Liver (tissue), 9 donors: ENCODE results near the gene ARMC12. TPM values are rescaled to one million over a fixed set of nuclear protein-coding genes. Genes with fewer than 3 reads are reported as not detected.
"Not testable (repeated sequence)": the region's sequence is repeated elsewhere in the genome, so short reads cannot be mapped to it uniquely, and the experiment has no call there.

ENCODE experiments used
- DNase-seq: peaks from one replicate; pipeline ENCODE4 v3.0.0-alpha.2; 2017; ENCODE audit warnings: low spot score
- H3K27ac ChIP-seq, 2 donors: one replicate each; pipeline ENCODE4 v1.7.0; 2013; ENCODE audit warnings: inconsistent platforms in 2 of 2, low read length in 2 of 2, control low read depth in 1 of 2, low read depth in 1 of 2, mild to moderate bottlenecking in 1 of 2
- H3K27me3 ChIP-seq, 4 donors: one replicate each; pipeline versions ENCODE4 v1.6.1 to v1.7.0; 2013; ENCODE audit warnings: low read length in 3 of 4, inconsistent platforms in 1 of 4, mild to moderate bottlenecking in 1 of 4, moderate library complexity in 1 of 4; ENCODE audit not compliant: control insufficient read depth in 4 of 4, insufficient read depth in 4 of 4
- H3K36me3 ChIP-seq, 4 donors: one replicate each; pipeline versions ENCODE4 v1.6.1 to v1.7.0; 2013; ENCODE audit warnings: low read length in 3 of 4, mild to moderate bottlenecking in 3 of 4, low read depth in 1 of 4, moderate library complexity in 1 of 4; ENCODE audit not compliant: control insufficient read depth in 4 of 4, insufficient read depth in 3 of 4
- H3K4me1 ChIP-seq, 4 donors: one replicate each; pipeline versions ENCODE4 v1.6.1 to v1.7.0; 2013; ENCODE audit warnings: low read length in 3 of 4, mild to moderate bottlenecking in 3 of 4, moderate library complexity in 1 of 4; ENCODE audit not compliant: control insufficient read depth in 4 of 4, insufficient read depth in 4 of 4
- H3K4me3 ChIP-seq, 3 donors: one replicate each; pipeline versions ENCODE4 v1.6.1 to v1.7.0; 2013; ENCODE audit warnings: low read length in 3 of 3, control low read depth in 1 of 3, low read depth in 1 of 3, mild to moderate bottlenecking in 1 of 3
- H3K9ac ChIP-seq, 2 donors: one replicate each; pipeline ENCODE4 v1.7.0; 2013; ENCODE audit warnings: low read length in 2 of 2, mild to moderate bottlenecking in 2 of 2, moderate library complexity in 2 of 2, control low read depth in 1 of 2, low read depth in 1 of 2
- H3K9me3 ChIP-seq, 4 donors: one replicate each; pipeline versions ENCODE4 v1.6.1 to v1.7.0; 2013; ENCODE audit warnings: low read length in 3 of 4; ENCODE audit not compliant: control insufficient read depth in 4 of 4
- EGR1 ChIP-seq, 2 donors: IDR thresholded peaks; 2 replicates each; pipeline ENCODE4 v1.6.1; 2016 to 2018; ENCODE audit warnings: antibody characterized with exemption in 2 of 2, low read depth in 2 of 2
- FOXA1 ChIP-seq: IDR thresholded peaks from 2 replicates; pipeline ENCODE4 v1.6.1; 2016; ENCODE audit warnings: antibody characterized with exemption
- FOXA2 ChIP-seq: IDR thresholded peaks from 2 replicates; pipeline ENCODE4 v1.6.1; 2016; ENCODE audit warnings: antibody characterized with exemption
- GABPA ChIP-seq, 2 donors: IDR thresholded peaks in 1 of 2; conservative IDR thresholded peaks in 1 of 2; 2 replicates each; pipeline ENCODE4 v1.6.1; 2016; ENCODE audit warnings: antibody characterized with exemption in 2 of 2, mild to moderate bottlenecking in 1 of 2, moderate library complexity in 1 of 2
- HNF4A ChIP-seq, 2 donors: conservative IDR thresholded peaks; 2 replicates each; pipeline ENCODE4 v1.6.1; 2016; ENCODE audit warnings: antibody characterized with exemption in 2 of 2, mild to moderate bottlenecking in 2 of 2
- HNF4G ChIP-seq: IDR thresholded peaks from 2 replicates; pipeline ENCODE4 v1.6.1; 2016; ENCODE audit warnings: antibody characterized with exemption
- NR2F2 ChIP-seq: IDR thresholded peaks from 2 replicates; pipeline ENCODE4 v1.6.1; 2016; ENCODE audit warnings: antibody characterized with exemption
- RAD21 ChIP-seq, 2 donors: IDR thresholded peaks; 2 replicates each; pipeline ENCODE4 v1.6.1; 2016; ENCODE audit warnings: antibody characterized with exemption in 2 of 2, mild to moderate bottlenecking in 2 of 2
- RXRA ChIP-seq, 2 donors: IDR thresholded peaks; 2 replicates each; pipeline ENCODE4 v1.6.1; 2017 to 2018; ENCODE audit warnings: antibody characterized with exemption in 2 of 2, mild to moderate bottlenecking in 1 of 2
- SP1 ChIP-seq: IDR thresholded peaks from 2 replicates; pipeline ENCODE4 v1.6.1; 2018; ENCODE audit warnings: antibody characterized with exemption, mild to moderate bottlenecking
- TAF1 ChIP-seq: conservative IDR thresholded peaks from 2 replicates; pipeline ENCODE4 v1.6.1; 2016; ENCODE audit warnings: antibody characterized with exemption, mild to moderate bottlenecking
- YY1 ChIP-seq: IDR thresholded peaks from 2 replicates; pipeline ENCODE4 v1.6.1; 2016; ENCODE audit warnings: antibody characterized with exemption, mild to moderate bottlenecking
- WGBS: extraction: QIAGEN DNeasy Blood & Tissue Kit; methylation state at CpG from one replicate; pipeline ENCODE4 v1.1.7; 2013; 5-methylcytosine and 5-hydroxymethylcytosine counted together
- polyA plus RNA-seq, 2 donors: library from polyadenylated mRNA; stranded (reverse) in 1 of 2; unstranded in 1 of 2; fragments of 200-250 nt in 1 of 2; fragments of >200 nt in 1 of 2; fragmentation: Nextera tagmentation in 1 of 2; extraction: Ambion mirVana in 1 of 2; gene quantifications; one replicate each; pipeline versions ENCODE4 v1.2.1 to v1.2.3, GENCODE V29; 2013 to 2015
- total RNA-seq, 2 donors: library from RNA; depleted of rRNA; stranded (reverse); fragments of >200 nt; gene quantifications; one replicate each; pipeline ENCODE4 v1.2.3, GENCODE V29; 2014
- TF ChIP-seq, protein P1 (sequence below): IDR thresholded peaks from 2 replicates; pipeline ENCODE4 v1.6.1; 2016; ENCODE audit warnings: antibody characterized with exemption
- TF ChIP-seq, protein P2 (sequence below): IDR thresholded peaks from 2 replicates; pipeline ENCODE4 v1.6.1; 2016; ENCODE audit warnings: antibody characterized with exemption, mild to moderate bottlenecking
- TF ChIP-seq, protein P3 (sequence below): IDR thresholded peaks from 2 replicates; pipeline ENCODE4 v1.6.1; 2016; ENCODE audit warnings: antibody characterized with exemption
- donor health status: healthy.
- donor health status: healthy.
- donor health status: healthy.
- donor health status: healthy.
- donor health status: healthy.

The ARMC12 gene
- total and polyA plus RNA-seq, 4 donors = 0.42 to 0.64 (median 0.43) TPM; not detected in 1

DNA sequence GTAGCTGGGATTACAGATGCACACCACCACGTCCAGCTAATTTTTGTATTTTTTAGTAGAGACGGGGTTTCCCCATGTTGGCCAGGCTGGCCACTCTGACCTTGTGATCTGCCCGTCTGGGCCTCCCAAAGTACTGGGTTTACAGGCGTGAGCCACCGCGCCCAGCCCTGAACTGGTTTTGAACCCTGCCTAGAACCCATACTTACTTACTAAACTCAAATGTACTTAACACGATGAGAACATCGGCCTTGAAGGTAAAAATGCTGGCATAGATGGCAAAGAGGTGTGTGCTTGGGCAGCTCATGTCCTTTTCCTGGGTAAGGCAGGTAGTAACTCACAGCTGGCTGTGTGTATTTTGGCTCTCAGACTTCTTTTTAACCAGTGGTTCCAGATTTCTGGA is 3.2 kb upstream of the ARMC12 start:
- peak overlapping the region; percentile 6 to 26 for H3K9ac ChIP-seq
- peaks cover 19 to 49% (median 39%) of the 10 kb centered on the region in 4 donors for H3K4me1 ChIP-seq

DNA sequence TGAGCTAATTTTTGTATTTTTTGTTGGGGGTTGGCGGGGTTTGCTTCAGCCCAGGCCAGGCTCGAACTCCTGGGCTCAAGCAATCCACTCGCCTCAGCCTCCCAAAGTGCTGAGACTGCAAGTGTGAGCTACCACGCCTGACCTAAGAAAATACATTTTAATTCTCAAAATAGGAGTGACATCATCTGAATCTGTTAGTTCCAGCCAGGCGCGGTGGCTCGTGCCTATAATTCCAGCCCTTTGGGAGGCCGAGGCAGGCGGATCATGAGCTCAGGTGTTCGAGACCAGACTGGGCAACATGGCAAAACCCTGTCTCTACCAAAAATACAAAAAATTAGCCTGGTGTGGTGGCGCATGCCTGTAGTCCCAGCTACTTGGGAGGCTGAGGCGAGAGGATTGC is 2.5 kb upstream of the ARMC12 start:
- not testable (repeated sequence) for H3K4me3 ChIP-seq, DNase-seq, H3K9ac ChIP-seq, H3K9me3 ChIP-seq, H3K36me3 ChIP-seq, H3K27ac ChIP-seq, H3K27me3 ChIP-seq
- WGBS = 96% methylated on average over 12 of the region's 12 CpGs
- peaks cover 16 to 43% (median 32%) of the 10 kb centered on the region in 4 donors for H3K4me1 ChIP-seq

More for the DNA sequence above, 3.2 kb upstream of the ARMC12 start:
- H3K4me3 ChIP-seq = no peak overlapping the region
- 63% methylated on average over 8 of the region's 8 CpGs for WGBS
- no peaks in the 10 kb centered on the region for H3K9me3 ChIP-seq
- peak overlapping the region; percentile 97 to 98 for H3K27ac ChIP-seq
- DNase-seq = no peak
- TF ChIP-seq SP1 = peak; percentile 37
- peak in 1 of 2 donors; percentile 51 for TF ChIP-seq RAD21 (IDR thresholded peaks at IDR 0.05)
- TF ChIP-seq, protein P1, sequence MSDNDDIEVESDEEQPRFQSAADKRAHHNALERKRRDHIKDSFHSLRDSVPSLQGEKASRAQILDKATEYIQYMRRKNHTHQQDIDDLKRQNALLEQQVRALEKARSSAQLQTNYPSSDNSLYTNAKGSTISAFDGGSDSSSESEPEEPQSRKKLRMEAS = peak; percentile 14
- no peak for TF ChIP-seq TAF1
- peak; percentile 25 to 37 for TF ChIP-seq RXRA (IDR thresholded peaks at IDR 0.05)
- TF ChIP-seq HNF4A (conservative IDR thresholded peaks at IDR 0.05) = peak in 1 of 2 donors; percentile 33
- no peaks in the 10 kb centered on the region for H3K36me3 ChIP-seq
- H3K27me3 ChIP-seq = no peaks in the 10 kb centered on the region

DNA sequence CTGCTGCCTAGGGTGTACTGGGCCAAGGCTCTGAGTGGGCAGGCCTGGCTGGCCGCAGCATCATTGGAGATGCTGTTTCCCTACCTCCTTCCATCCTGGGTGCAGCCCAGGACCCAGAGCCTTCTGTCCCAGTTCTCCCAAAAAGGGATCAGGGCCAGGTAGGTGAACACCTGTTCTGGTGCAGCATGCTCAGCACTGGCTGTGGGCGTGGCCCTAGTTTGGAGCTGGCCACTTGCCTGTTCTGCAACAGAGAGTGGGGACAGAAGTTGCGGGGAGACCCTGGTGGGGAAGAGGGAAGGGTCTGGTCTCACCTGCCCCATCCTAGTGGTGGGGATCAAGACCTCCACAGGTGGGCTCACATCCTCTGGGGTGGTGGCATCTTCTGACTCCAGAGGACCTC is 1.4 kb upstream of the ARMC12 start:
- H3K27ac ChIP-seq = no peak overlapping the region
- H3K4me3 ChIP-seq = no peak overlapping the region
- DNase-seq = no peak
- WGBS = 88% methylated on average over 3 of the region's 3 CpGs
- H3K9ac ChIP-seq = no peak overlapping the region
- no peaks in the 10 kb centered on the region for H3K9me3 ChIP-seq
- H3K4me1 ChIP-seq = peaks cover 12 to 41% (median 32%) of the 10 kb centered on the region in 4 donors
- no peaks in the 10 kb centered on the region for H3K27me3 ChIP-seq
- H3K36me3 ChIP-seq = no peaks in the 10 kb centered on the region
- TF ChIP-seq NR2F2 = no peak
- TF ChIP-seq, protein P2, sequence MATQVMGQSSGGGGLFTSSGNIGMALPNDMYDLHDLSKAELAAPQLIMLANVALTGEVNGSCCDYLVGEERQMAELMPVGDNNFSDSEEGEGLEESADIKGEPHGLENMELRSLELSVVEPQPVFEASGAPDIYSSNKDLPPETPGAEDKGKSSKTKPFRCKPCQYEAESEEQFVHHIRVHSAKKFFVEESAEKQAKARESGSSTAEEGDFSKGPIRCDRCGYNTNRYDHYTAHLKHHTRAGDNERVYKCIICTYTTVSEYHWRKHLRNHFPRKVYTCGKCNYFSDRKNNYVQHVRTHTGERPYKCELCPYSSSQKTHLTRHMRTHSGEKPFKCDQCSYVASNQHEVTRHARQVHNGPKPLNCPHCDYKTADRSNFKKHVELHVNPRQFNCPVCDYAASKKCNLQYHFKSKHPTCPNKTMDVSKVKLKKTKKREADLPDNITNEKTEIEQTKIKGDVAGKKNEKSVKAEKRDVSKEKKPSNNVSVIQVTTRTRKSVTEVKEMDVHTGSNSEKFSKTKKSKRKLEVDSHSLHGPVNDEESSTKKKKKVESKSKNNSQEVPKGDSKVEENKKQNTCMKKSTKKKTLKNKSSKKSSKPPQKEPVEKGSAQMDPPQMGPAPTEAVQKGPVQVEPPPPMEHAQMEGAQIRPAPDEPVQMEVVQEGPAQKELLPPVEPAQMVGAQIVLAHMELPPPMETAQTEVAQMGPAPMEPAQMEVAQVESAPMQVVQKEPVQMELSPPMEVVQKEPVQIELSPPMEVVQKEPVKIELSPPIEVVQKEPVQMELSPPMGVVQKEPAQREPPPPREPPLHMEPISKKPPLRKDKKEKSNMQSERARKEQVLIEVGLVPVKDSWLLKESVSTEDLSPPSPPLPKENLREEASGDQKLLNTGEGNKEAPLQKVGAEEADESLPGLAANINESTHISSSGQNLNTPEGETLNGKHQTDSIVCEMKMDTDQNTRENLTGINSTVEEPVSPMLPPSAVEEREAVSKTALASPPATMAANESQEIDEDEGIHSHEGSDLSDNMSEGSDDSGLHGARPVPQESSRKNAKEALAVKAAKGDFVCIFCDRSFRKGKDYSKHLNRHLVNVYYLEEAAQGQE = no peak
- TF ChIP-seq RXRA (IDR thresholded peaks at IDR 0.05) = no peak
- TF ChIP-seq TAF1 = no peak
- no peak for TF ChIP-seq GABPA (IDR thresholded peaks at IDR 0.05 in 1 of 2, conservative IDR thresholded peaks at IDR 0.05 in 1 of 2)
- TF ChIP-seq HNF4G = no peak
- TF ChIP-seq, protein P1 = no peak
- no peak for TF ChIP-seq YY1
- TF ChIP-seq FOXA2 = no peak
- TF ChIP-seq EGR1 (IDR thresholded peaks at IDR 0.05; ENCODE audit: low read depth in 2 of 2) = no peak
- TF ChIP-seq, protein P3, sequence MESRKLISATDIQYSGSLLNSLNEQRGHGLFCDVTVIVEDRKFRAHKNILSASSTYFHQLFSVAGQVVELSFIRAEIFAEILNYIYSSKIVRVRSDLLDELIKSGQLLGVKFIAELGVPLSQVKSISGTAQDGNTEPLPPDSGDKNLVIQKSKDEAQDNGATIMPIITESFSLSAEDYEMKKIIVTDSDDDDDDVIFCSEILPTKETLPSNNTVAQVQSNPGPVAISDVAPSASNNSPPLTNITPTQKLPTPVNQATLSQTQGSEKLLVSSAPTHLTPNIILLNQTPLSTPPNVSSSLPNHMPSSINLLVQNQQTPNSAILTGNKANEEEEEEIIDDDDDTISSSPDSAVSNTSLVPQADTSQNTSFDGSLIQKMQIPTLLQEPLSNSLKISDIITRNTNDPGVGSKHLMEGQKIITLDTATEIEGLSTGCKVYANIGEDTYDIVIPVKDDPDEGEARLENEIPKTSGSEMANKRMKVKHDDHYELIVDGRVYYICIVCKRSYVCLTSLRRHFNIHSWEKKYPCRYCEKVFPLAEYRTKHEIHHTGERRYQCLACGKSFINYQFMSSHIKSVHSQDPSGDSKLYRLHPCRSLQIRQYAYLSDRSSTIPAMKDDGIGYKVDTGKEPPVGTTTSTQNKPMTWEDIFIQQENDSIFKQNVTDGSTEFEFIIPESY = no peak
- no peak for TF ChIP-seq FOXA1
